Caco-2 (cell line): ENCODE results near the gene RUNX1. TPM values are rescaled to one million over a fixed set of nuclear protein-coding genes. Genes with fewer than 3 reads are reported as not detected.

Experiments
- BruUV-seq: library from RNA; stranded (reverse); fragments of 400-500 nt; replicated peaks from 2 replicates; lab custom pipeline; 2021; lab: Mats Ljungman, UMichigan
- CTCF ChIA-PET: fragments of 300-600 bp; sonication (Branson Sonifier 250); formaldehyde crosslinking; loops from one replicate; lab custom pipeline; 2022; ENCODE audit warnings: antibody characterized with exemption; lab: Charles Lee
- POLR2A ChIA-PET: fragments of 300-600 bp; sonication (Branson Sonifier 250); formaldehyde crosslinking; loops from one replicate; lab custom pipeline; 2022; ENCODE audit warnings: antibody characterized with exemption; lab: Charles Lee
- DNase-seq, 2 experiments: peaks; one replicate each; pipeline versions ENCODE4 v3.0.0 to v3.0.0-alpha.2; 2020 to 2022
- H3K27me3 ChIP-seq: replicated peaks from 2 replicates; pipeline ENCODE4 v1.6.0; 2011; ENCODE audit warnings: low read length; ENCODE audit not compliant: control insufficient read depth, insufficient read depth
- H3K36me3 ChIP-seq: 2 replicates; pipeline ENCODE4 v1.5.1; 2011; ENCODE audit warnings: low read length; ENCODE audit not compliant: control insufficient read depth, insufficient read depth
- H3K4me1 ChIP-seq: fragments of 250-450 bp; sonication (Bioruptor Pico); 2 replicates; pipeline ENCODE4 v1.5.1; 2020; ENCODE audit warnings: mild to moderate bottlenecking
- H3K4me3 ChIP-seq: 2 replicates; pipeline ENCODE4 v1.5.1; 2011; ENCODE audit warnings: low read depth, mild to moderate bottlenecking, control low read depth, low read length
- H3K9me3 ChIP-seq: fragments of 250-450 bp; sonication (Bioruptor Pico); 2 replicates; pipeline ENCODE4 v1.5.1; 2020; ENCODE audit warnings: mild to moderate bottlenecking, moderate library complexity
- H3K27ac Mint-ChIP-seq: one replicate; pipeline ENCODE4 v1.8.0; 2022; ENCODE audit warnings: mixed read lengths; ENCODE audit not compliant: unreplicated experiment
- H3K27me3 Mint-ChIP-seq: one replicate; pipeline ENCODE4 v1.8.0; 2022; ENCODE audit warnings: mixed read lengths; ENCODE audit not compliant: insufficient read depth, unreplicated experiment
- H3K36me3 Mint-ChIP-seq: one replicate; pipeline ENCODE4 v1.8.0; 2022; ENCODE audit warnings: mild to moderate bottlenecking, mixed read lengths; ENCODE audit not compliant: insufficient read depth, unreplicated experiment
- H3K4me1 Mint-ChIP-seq: one replicate; pipeline ENCODE4 v1.8.0; 2022; ENCODE audit warnings: low read depth, mixed read lengths; ENCODE audit not compliant: unreplicated experiment
- H3K4me3 Mint-ChIP-seq: one replicate; pipeline ENCODE4 v1.8.0; 2022; ENCODE audit warnings: mild to moderate bottlenecking, moderate library complexity, mixed read lengths; ENCODE audit not compliant: unreplicated experiment
- H3K9me3 Mint-ChIP-seq: one replicate; pipeline ENCODE4 v1.8.0; 2022; ENCODE audit warnings: mixed read lengths; ENCODE audit not compliant: unreplicated experiment
- intact Hi-C: fragments of 100-400 bp; cut with micrococcal nuclease; formaldehyde crosslinking; loops from one replicate; pipeline ENCODE4 v1.10.0; 2022; ENCODE audit not compliant: unreplicated experiment
- total RNA-seq: library from RNA; stranded (reverse); gene quantifications from 2 replicates; pipeline ENCODE4 v1.2.3, GENCODE V29; 2022
- TF ChIP-seq, protein P1 (sequence below), 2 experiments: fragments of 200-600 bp in 1 of 2; IDR thresholded peaks; 1 replicate in 1 of 2; 2 replicates in 1 of 2; pipeline versions ENCODE4 v1.5.1 to v1.8.0; 2011 to 2022; ENCODE audit warnings: antibody characterized with exemption in 1 of 2, control low read depth in 1 of 2, inconsistent platforms in 1 of 2, low read depth in 1 of 2, low read length in 1 of 2, mild to moderate bottlenecking in 1 of 2, moderate library complexity in 1 of 2; ENCODE audit not compliant: insufficient read depth in 1 of 2, severe bottlenecking in 1 of 2, unreplicated experiment in 1 of 2

The RUNX1 gene
- total RNA-seq, 1 experiment from 2014 or later, result 11.7 TPM

DNA sequence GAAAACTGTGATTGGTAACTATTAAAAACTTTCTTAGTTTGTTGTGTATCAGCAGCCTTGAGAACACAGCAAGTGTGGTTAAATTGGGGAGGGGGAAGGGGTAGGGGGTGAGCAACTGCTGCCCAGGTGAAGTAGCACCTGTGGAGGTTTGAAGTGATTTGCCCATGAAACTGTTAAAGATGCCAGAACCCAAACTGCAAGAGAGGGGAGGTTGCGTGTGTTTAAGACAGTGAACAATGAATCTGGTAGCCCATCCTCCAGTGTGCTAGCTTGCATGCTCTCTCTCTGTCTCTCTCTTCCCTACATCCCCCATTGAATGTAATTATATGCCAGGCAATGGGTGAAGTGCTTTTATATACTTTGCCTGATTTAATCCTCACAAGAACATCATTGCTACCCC, 154.7 kb downstream of the RUNX1 start:
- DNase-seq, result no peak
- Mint-ChIP-seq H3K36me3 (peaks cover 1% of the 10 kb centered on the region), H3K4me1 (no peaks in the 10 kb centered on the region), H3K27me3 (no peaks in the 10 kb centered on the region), H3K4me3 (no peak overlapping the region), H3K9me3 (no peaks in the 10 kb centered on the region), H3K27ac (no peak overlapping the region)
- ChIA-PET POLR2A (no interaction called here), CTCF (no interaction called here)
- H3K27me3 ChIP-seq, result no peaks in the 10 kb centered on the region
- TF ChIP-seq, protein P1, sequence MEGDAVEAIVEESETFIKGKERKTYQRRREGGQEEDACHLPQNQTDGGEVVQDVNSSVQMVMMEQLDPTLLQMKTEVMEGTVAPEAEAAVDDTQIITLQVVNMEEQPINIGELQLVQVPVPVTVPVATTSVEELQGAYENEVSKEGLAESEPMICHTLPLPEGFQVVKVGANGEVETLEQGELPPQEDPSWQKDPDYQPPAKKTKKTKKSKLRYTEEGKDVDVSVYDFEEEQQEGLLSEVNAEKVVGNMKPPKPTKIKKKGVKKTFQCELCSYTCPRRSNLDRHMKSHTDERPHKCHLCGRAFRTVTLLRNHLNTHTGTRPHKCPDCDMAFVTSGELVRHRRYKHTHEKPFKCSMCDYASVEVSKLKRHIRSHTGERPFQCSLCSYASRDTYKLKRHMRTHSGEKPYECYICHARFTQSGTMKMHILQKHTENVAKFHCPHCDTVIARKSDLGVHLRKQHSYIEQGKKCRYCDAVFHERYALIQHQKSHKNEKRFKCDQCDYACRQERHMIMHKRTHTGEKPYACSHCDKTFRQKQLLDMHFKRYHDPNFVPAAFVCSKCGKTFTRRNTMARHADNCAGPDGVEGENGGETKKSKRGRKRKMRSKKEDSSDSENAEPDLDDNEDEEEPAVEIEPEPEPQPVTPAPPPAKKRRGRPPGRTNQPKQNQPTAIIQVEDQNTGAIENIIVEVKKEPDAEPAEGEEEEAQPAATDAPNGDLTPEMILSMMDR (IDR thresholded peaks at IDR 0.05; ENCODE audit: insufficient read depth in 1 of 2, low read depth in 1 of 2, low read length in 1 of 2, severe bottlenecking in 1 of 2, unreplicated experiment in 1 of 2), result no peak
- H3K4me1 ChIP-seq, result peaks cover 9% of the 10 kb centered on the region
- no TSS peak for BruUV-seq
- no peaks in the 10 kb centered on the region for H3K9me3 ChIP-seq
- no peaks in the 10 kb centered on the region for H3K36me3 ChIP-seq
- no peak overlapping the region for H3K4me3 ChIP-seq
- intact Hi-C loops, result no loop called here

DNA sequence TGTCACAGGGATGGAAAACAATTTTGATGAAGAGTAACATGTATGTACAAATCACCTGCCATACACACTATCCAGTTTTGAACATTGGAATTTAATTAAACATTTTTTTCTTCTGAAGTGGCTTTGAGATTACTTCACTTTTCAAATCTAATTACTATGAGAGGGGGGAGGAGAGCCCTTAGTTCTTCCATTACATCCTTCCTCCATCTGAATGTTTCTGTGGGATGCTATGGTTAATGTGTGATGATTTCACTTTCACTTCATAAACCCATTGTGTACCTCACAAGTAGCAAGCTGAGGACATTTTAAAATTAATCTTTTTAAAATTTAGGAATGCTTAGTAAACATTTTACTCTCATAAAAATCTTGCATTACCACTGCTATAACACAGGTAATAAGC, 156.9 kb downstream of the RUNX1 start:
- no peaks in the 10 kb centered on the region for H3K27me3 ChIP-seq
- Mint-ChIP-seq H3K4me1 (no peaks in the 10 kb centered on the region), H3K4me3 (no peak overlapping the region), H3K27ac (no peak overlapping the region), H3K36me3 (peaks cover 17% of the 10 kb centered on the region), H3K9me3 (no peaks in the 10 kb centered on the region), H3K27me3 (no peaks in the 10 kb centered on the region)
- no peaks in the 10 kb centered on the region for H3K9me3 ChIP-seq
- H3K4me3 ChIP-seq, result no peak overlapping the region
- ChIA-PET CTCF (no interaction called here), POLR2A (no interaction called here)
- no peak for DNase-seq
- intact Hi-C loops, result no loop called here
- H3K4me1 ChIP-seq, result peaks cover 3% of the 10 kb centered on the region
- no TSS peak for BruUV-seq
- no peaks in the 10 kb centered on the region for H3K36me3 ChIP-seq
- TF ChIP-seq, protein P1 (IDR thresholded peaks at IDR 0.05; ENCODE audit: insufficient read depth in 1 of 2, low read depth in 1 of 2, low read length in 1 of 2, severe bottlenecking in 1 of 2, unreplicated experiment in 1 of 2), result no peak

DNA sequence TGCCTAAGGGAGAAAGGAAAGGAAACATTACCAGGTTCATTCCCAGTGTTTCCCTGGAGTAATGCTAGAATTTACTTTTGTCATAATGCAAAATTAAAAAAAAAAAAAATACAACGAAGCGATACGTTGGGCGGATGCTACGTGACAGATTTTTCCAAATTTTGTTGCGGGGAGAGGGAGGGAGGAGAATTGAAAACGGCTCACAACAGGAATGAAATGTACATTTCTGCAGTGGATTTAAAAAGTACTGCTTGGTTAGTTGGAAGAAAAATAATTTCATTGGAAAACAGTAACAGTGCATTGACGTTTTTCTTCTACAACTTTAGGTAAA, 157.5 kb downstream of the RUNX1 start:
- no peaks in the 10 kb centered on the region for H3K36me3 ChIP-seq
- Mint-ChIP-seq H3K9me3 (no peaks in the 10 kb centered on the region), H3K36me3 (peaks cover 17% of the 10 kb centered on the region), H3K27ac (no peak overlapping the region), H3K4me3 (no peak overlapping the region), H3K4me1 (no peaks in the 10 kb centered on the region), H3K27me3 (no peaks in the 10 kb centered on the region)
- no peaks in the 10 kb centered on the region for H3K9me3 ChIP-seq
- POLR2A ChIA-PET, result no interaction called here
- H3K27me3 ChIP-seq, result no peaks in the 10 kb centered on the region
- CTCF ChIA-PET, result no interaction called here
- TF ChIP-seq, protein P1 (IDR thresholded peaks at IDR 0.05; ENCODE audit: insufficient read depth in 1 of 2, low read depth in 1 of 2, low read length in 1 of 2, severe bottlenecking in 1 of 2, unreplicated experiment in 1 of 2), result no peak
- no peak overlapping the region for H3K4me3 ChIP-seq
- BruUV-seq, result no TSS peak
- intact Hi-C loops, result no loop called here
- H3K4me1 ChIP-seq, result no peaks in the 10 kb centered on the region
- DNase-seq, result no peak
